Omental fat pad (tissue), 4 donors: ENCODE measurements around the gene DPPA5. TPM values are rescaled to one million over a fixed set of nuclear protein-coding genes. Genes with fewer than 3 reads are reported as not detected.

ENCODE experiments used
- ATAC-seq: fragments of 150-250 bp; one replicate; pipeline ENCODE4 v1.9.1; 2016; ENCODE audit warnings: mild to moderate bottlenecking, moderate library complexity; ENCODE audit not compliant: low FRiP score
- DNase-seq: peaks from one replicate; pipeline ENCODE4 v3.0.0-alpha.2; 2019; ENCODE audit warnings: low spot score
- CTCF ChIP-seq, 3 donors: fragments of 450-650 bp; IDR thresholded peaks; one replicate each; pipeline ENCODE4 v1.5.1; 2016 to 2017; ENCODE audit warnings: antibody characterized with exemption in 3 of 3, mild to moderate bottlenecking in 3 of 3, moderate library complexity in 2 of 3
- total RNA-seq, 4 donors: library from RNA; depleted of rRNA; stranded (reverse); fragments of >200 nt; gene quantifications; one replicate each; pipeline ENCODE4 v1.1.0, GENCODE V29; 2016

Gene DPPA5
- total RNA-seq, 4 donors from 2014 or later, result not detected

GRCh38 chr6:73372516-73372915 lies 18.4 kb upstream of the DPPA5 start:
- DNase-seq, result no peak
- no peak for TF ChIP-seq CTCF (IDR thresholded peaks at IDR 0.05)
- no peak for ATAC-seq

GRCh38 chr6:73371984-73372383 lies 17.9 kb upstream of the DPPA5 start:
- no peak for TF ChIP-seq CTCF (IDR thresholded peaks at IDR 0.05)
- ATAC-seq (no peak), DNase-seq (no peak)

GRCh38 chr6:73369563-73369962 lies 15.5 kb upstream of the DPPA5 start, which contains the start of gene OOEP:
TSS of gene OOEP (minus strand) at chr6:73369897. CDS start at chr6:73369792, 105 bp downstream.
- ATAC-seq, result no peak
- TF ChIP-seq CTCF (IDR thresholded peaks at IDR 0.05), result no peak
- no peak for DNase-seq

- no peak for TF ChIP-seq CTCF (IDR thresholded peaks at IDR 0.05)
- ATAC-seq, result no peak
- no peak for DNase-seq
Measured at GRCh38 chr6:73369157-73369556, 15.1 kb upstream of the DPPA5 start.

GRCh38 chr6:73368675-73369074 lies 14.6 kb upstream of the DPPA5 start:
- ATAC-seq, result no peak
- no peak for TF ChIP-seq CTCF (IDR thresholded peaks at IDR 0.05)
- DNase-seq, result no peak

- no peak for ATAC-seq
- no peak for TF ChIP-seq CTCF (IDR thresholded peaks at IDR 0.05)
- DNase-seq, result no peak
Measured at GRCh38 chr6:73367761-73368355, 13.8 kb upstream of the DPPA5 start.

- ATAC-seq, result no peak
- TF ChIP-seq CTCF (IDR thresholded peaks at IDR 0.05), result no peak
- no peak for DNase-seq
Measured at GRCh38 chr6:73364549-73364948, 10.5 kb upstream of the DPPA5 start.
